WTC11 (cell line): ENCODE data around the gene SLC26A11.

Experiments used
- AR ChIP-seq: fragments of 250-450 bp; sonication (Bioruptor Pico); IDR thresholded peaks from 2 replicates; pipeline ENCODE4 v1.9.0; 2021; ENCODE audit warnings: mild to moderate bottlenecking
- ATF6 ChIP-seq: sonication (generic); formaldehyde crosslinking; IDR thresholded peaks from 2 replicates; pipeline ENCODE4 v1.8.1; 2023; ENCODE audit warnings: mild to moderate bottlenecking, missing genetic modification reagents
- CBFB ChIP-seq: sonication (generic); formaldehyde crosslinking; IDR thresholded peaks from 2 replicates; pipeline ENCODE4 v1.8.1; 2022; ENCODE audit warnings: mild to moderate bottlenecking, low read depth, missing genetic modification reagents
- CREB1 ChIP-seq: sonication (generic); formaldehyde crosslinking; IDR thresholded peaks from 2 replicates; pipeline ENCODE4 v1.8.0; 2023; ENCODE audit warnings: mild to moderate bottlenecking, missing genetic modification reagents
- CTCF ChIP-seq: fragments of 200-600 bp; IDR thresholded peaks from 2 replicates; pipeline ENCODE4 v1.8.0; 2022; ENCODE audit warnings: antibody characterized with exemption
- USF2 ChIP-seq: sonication (generic); formaldehyde crosslinking; IDR thresholded peaks from 2 replicates; pipeline ENCODE4 v1.8.1; 2023; ENCODE audit warnings: mild to moderate bottlenecking, missing genetic modification reagents, moderate library complexity
- ZNF138 ChIP-seq: sonication (generic); formaldehyde crosslinking; conservative IDR thresholded peaks from 2 replicates; pipeline ENCODE4 v1.8.1; 2022; ENCODE audit warnings: mild to moderate bottlenecking, moderate library complexity, missing genetic modification reagents

- no peak for TF ChIP-seq ATF6 (CRISPR knock-in tag)
- TF ChIP-seq CTCF = no peak
- no peak for TF ChIP-seq CBFB (CRISPR knock-in tag)
- no peak for TF ChIP-seq ZNF138
- TF ChIP-seq USF2 (CRISPR knock-in tag) = no peak
- TF ChIP-seq AR = no peak
- no peak for TF ChIP-seq CREB1 (CRISPR knock-in tag)
Measured at GRCh38 chr17:80227666-80228065, 7.4 kb downstream of the SLC26A11 start.
